Ovary (tissue), 9 donors: ENCODE results near the gene SPEG. TPM values are rescaled to one million over a fixed set of nuclear protein-coding genes. Genes with fewer than 3 reads are reported as not detected.

Source experiments
- DNase-seq, 5 donors: peaks; one replicate each; pipeline ENCODE4 v3.0.0-alpha.2; 2019 to 2020
- H3K27ac ChIP-seq, 2 donors: fragments of 200-600 bp; one replicate each; pipeline versions ENCODE4 v1.5.1 to v1.8.0; 2019 to 2022
- H3K27me3 ChIP-seq: fragments of 200-600 bp; one replicate; pipeline ENCODE4 v1.8.0; 2022
- H3K36me3 ChIP-seq: fragments of 200-600 bp; sonication (generic); one replicate; pipeline ENCODE4 v1.5.1; 2019
- H3K4me1 ChIP-seq: one replicate; pipeline ENCODE4 v1.8.1; 2013; ENCODE audit warnings: mild to moderate bottlenecking, moderate library complexity; ENCODE audit not compliant: insufficient read depth
- H3K4me3 ChIP-seq: fragments of 200-600 bp; sonication (generic); one replicate; pipeline ENCODE4 v1.5.1; 2017
- H3K9me3 ChIP-seq, 2 donors: fragments of 200-600 bp in 1 of 2; sonication (generic) in 1 of 2; one replicate each; pipeline versions ENCODE4 v1.5.1 to v1.8.1; 2013 to 2019; ENCODE audit warnings: mild to moderate bottlenecking in 1 of 2, moderate library complexity in 1 of 2
- CTCF ChIP-seq, 3 donors: fragments of 450-650 bp in 2 of 3; fragments of 200-600 bp in 1 of 3; IDR thresholded peaks; one replicate each; pipeline versions ENCODE4 v1.5.1 to v1.8.0; 2016 to 2022; ENCODE audit warnings: antibody characterized with exemption in 3 of 3, mild to moderate bottlenecking in 1 of 3
- EP300 ChIP-seq: sonication (generic); formaldehyde crosslinking; IDR thresholded peaks from one replicate; pipeline ENCODE4 v1.6.1; 2017; ENCODE audit warnings: antibody characterized with exemption
- POLR2A ChIP-seq: fragments of 450-650 bp; IDR thresholded peaks from one replicate; pipeline ENCODE4 v1.6.1; 2017; ENCODE audit warnings: antibody characterized with exemption, mild to moderate bottlenecking, moderate library complexity
- WGBS, 3 donors: extraction: QIAGEN DNeasy Blood & Tissue Kit in 1 of 3; methylation state at CpG; one replicate each; pipeline versions ENCODE4 v1.1.5 to v1.1.7; 2013 to 2017; 5-methylcytosine and 5-hydroxymethylcytosine counted together
- intact Hi-C, 4 donors: fragments of 100-400 bp; cut with DNase I; formaldehyde crosslinking; loops; one replicate each; pipeline versions ENCODE4 v1.11.0 to v1.15.1; 2022 to 2023
- polyA plus RNA-seq, 2 donors: library from polyadenylated mRNA; stranded (reverse); fragments of 200-250 nt in 1 of 2; fragments of 350-450 nt in 1 of 2; fragmentation: Illumina TruSeq in 1 of 2; extraction: RNeasy Lipid Tissue Mini Kit (QIAGEN cat#74804) in 1 of 2; gene quantifications; one replicate each; pipeline ENCODE4 v1.2.3, GENCODE V29; 2013 to 2014
- total RNA-seq, 7 donors: library from RNA; depleted of rRNA in 2 of 7; stranded (reverse); fragments of >200 nt in 2 of 7; fragmentation: NEBNext Ultra II Directional in 3 of 7; extraction: Animal tissue kit (Norgen Biotek cat#: 25700) in 3 of 7; gene quantifications; one replicate each; pipeline versions ENCODE4 v1.1.0 to v1.2.4, GENCODE V29; 2016 to 2023
- donor health status: DM: no; HTN: no; CAD: no; lungs with moderate emphysema.
- donor health status: DM: no; HTN: no; CAD: no.
- donor health status: Bipolar disorder and iron deficiency.
- donor health status: DM: yes; HTN: yes; CAD: no.
- donor health status: DM: no; HTN: no; CAD: no.
- donor health status: DM: yes; HTN: yes; CAD: no.

Gene SPEG
- total and polyA plus RNA-seq, 9 donors: 9.9 to 79.7 (median 29.6) TPM

- Histone ChIP-seq H3K27me3 (no peaks in the 10 kb centered on the region), H3K27ac (no peak overlapping the region), H3K4me3 (no peak overlapping the region), H3K36me3 (no peaks in the 10 kb centered on the region), H3K9me3 (no peaks in the 10 kb centered on the region), H3K4me1 (peaks cover 6% of the 10 kb centered on the region)
- TF ChIP-seq CTCF (IDR thresholded peaks at IDR 0.05) (no peak), EP300 (no peak), POLR2A (no peak)
- 76 to 84% (median 81%) methylated on average over 23 of the region's 23 CpGs for WGBS, 3 donors
- intact Hi-C loops: no loop called here
- DNase-seq: no peak
These were observed 71.6 kb downstream of the SPEG start for GRCh38 chr2:219506153-219506801.

GRCh38 chr2:219506802-219507526 lies 72.3 kb downstream of the SPEG start:
- no peak overlapping the region for H3K4me3 ChIP-seq
- no peak overlapping the region for H3K27ac ChIP-seq
- H3K27me3 ChIP-seq: no peaks in the 10 kb centered on the region
- intact Hi-C loops: no loop called here
- 76 to 81% (median 80%) methylated on average over 17 of the region's 17 CpGs for WGBS, 3 donors
- DNase-seq: no peak
- peaks cover 6% of the 10 kb centered on the region for H3K4me1 ChIP-seq
- no peaks in the 10 kb centered on the region for H3K36me3 ChIP-seq
- TF ChIP-seq EP300: no peak
- TF ChIP-seq CTCF (IDR thresholded peaks at IDR 0.05): no peak
- no peak for TF ChIP-seq POLR2A
- no peaks in the 10 kb centered on the region for H3K9me3 ChIP-seq

GRCh38 chr2:219507581-219508443 lies 73.2 kb downstream of the SPEG start:
- H3K36me3 ChIP-seq: no peaks in the 10 kb centered on the region
- no peak for TF ChIP-seq POLR2A
- no peaks in the 10 kb centered on the region for H3K9me3 ChIP-seq
- H3K27me3 ChIP-seq: no peaks in the 10 kb centered on the region
- no peak overlapping the region for H3K27ac ChIP-seq
- H3K4me3 ChIP-seq: no peak overlapping the region
- 44 to 47% (median 46%) methylated on average over 8 of the region's 8 CpGs for WGBS, 3 donors
- DNase-seq: no peak
- H3K4me1 ChIP-seq: peaks cover 6% of the 10 kb centered on the region
- intact Hi-C loops: no loop called here

- TF ChIP-seq CTCF (IDR thresholded peaks at IDR 0.05) (no peak), POLR2A (no peak), EP300 (no peak)
- Histone ChIP-seq H3K27ac (no peak overlapping the region), H3K36me3 (no peaks in the 10 kb centered on the region), H3K4me3 (no peak overlapping the region), H3K9me3 (no peaks in the 10 kb centered on the region), H3K27me3 (no peaks in the 10 kb centered on the region), H3K4me1 (peaks cover 6% of the 10 kb centered on the region)
- no peak for DNase-seq
- intact Hi-C loops: no loop called here
- 39 to 55% (median 50%) methylated on average over 4 of the region's 4 CpGs for WGBS, 3 donors
These were observed 73.7 kb downstream of the SPEG start for GRCh38 chr2:219508444-219508734.
